Choroid plexus epithelial cell (primary cell): ENCODE measurements around the gene HDAC11.

Experiments used
- DNase-seq: peaks from one replicate; pipeline ENCODE4 v3.0.0-alpha.2; 2010; ENCODE audit warnings: low read depth
- H3K4me3 ChIP-seq: 2 replicates; pipeline ENCODE4 v1.5.1; 2011; ENCODE audit warnings: low read depth, mild to moderate bottlenecking, control low read depth, low read length, moderate library complexity
- TF ChIP-seq, protein P1 (sequence below): conservative IDR thresholded peaks from 2 replicates; pipeline ENCODE4 v1.5.1; 2011; ENCODE audit warnings: low read depth, mild to moderate bottlenecking, control low read depth, inconsistent platforms, low read length, moderate library complexity

The HDAC11 gene

DNA sequence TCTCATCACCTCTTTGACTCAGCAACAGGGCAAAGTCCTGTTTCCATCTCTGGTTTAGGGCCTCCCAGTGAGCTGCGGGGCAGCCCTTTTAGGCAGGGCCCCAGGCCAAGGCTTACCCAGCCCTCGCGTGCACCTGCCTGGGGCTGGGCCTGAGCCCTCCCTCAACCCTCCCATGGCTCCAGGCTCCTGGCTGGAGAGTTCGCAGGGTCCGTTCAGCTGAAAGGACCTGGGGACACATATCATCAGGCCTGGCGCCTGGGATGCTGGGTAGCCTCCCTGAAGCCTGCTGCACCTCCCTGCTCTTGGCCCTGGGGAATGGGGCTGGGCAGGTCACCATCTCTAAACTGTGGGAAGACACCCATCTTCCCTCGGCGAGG, 29.7 kb downstream of the HDAC11 start:
- TF ChIP-seq, protein P1, sequence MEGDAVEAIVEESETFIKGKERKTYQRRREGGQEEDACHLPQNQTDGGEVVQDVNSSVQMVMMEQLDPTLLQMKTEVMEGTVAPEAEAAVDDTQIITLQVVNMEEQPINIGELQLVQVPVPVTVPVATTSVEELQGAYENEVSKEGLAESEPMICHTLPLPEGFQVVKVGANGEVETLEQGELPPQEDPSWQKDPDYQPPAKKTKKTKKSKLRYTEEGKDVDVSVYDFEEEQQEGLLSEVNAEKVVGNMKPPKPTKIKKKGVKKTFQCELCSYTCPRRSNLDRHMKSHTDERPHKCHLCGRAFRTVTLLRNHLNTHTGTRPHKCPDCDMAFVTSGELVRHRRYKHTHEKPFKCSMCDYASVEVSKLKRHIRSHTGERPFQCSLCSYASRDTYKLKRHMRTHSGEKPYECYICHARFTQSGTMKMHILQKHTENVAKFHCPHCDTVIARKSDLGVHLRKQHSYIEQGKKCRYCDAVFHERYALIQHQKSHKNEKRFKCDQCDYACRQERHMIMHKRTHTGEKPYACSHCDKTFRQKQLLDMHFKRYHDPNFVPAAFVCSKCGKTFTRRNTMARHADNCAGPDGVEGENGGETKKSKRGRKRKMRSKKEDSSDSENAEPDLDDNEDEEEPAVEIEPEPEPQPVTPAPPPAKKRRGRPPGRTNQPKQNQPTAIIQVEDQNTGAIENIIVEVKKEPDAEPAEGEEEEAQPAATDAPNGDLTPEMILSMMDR = no peak
- no peak for DNase-seq
- H3K4me3 ChIP-seq = no peak overlapping the region

DNA sequence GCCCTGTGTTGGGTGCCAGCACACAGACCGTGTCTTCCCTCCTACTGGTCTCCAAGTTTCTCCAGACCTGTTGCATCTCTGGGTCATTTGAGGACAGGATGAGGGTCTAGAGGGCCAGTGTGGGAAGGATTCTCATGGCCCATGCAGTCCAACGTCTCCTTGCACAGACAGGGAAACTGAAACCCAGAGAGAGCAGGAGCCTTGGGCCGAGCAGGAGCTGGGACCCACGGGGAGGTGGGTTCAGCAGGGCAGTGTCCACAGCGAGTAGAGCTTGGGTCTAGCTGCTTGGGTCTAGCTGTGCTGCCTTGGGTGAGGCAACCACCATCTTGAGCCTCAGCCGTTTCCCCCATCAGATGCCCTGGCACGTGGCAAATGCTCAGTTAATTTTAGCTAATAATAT, 32.3 kb downstream of the HDAC11 start:
- TF ChIP-seq, protein P1 = no peak
- no peak overlapping the region for H3K4me3 ChIP-seq
- DNase-seq = no peak

DNA sequence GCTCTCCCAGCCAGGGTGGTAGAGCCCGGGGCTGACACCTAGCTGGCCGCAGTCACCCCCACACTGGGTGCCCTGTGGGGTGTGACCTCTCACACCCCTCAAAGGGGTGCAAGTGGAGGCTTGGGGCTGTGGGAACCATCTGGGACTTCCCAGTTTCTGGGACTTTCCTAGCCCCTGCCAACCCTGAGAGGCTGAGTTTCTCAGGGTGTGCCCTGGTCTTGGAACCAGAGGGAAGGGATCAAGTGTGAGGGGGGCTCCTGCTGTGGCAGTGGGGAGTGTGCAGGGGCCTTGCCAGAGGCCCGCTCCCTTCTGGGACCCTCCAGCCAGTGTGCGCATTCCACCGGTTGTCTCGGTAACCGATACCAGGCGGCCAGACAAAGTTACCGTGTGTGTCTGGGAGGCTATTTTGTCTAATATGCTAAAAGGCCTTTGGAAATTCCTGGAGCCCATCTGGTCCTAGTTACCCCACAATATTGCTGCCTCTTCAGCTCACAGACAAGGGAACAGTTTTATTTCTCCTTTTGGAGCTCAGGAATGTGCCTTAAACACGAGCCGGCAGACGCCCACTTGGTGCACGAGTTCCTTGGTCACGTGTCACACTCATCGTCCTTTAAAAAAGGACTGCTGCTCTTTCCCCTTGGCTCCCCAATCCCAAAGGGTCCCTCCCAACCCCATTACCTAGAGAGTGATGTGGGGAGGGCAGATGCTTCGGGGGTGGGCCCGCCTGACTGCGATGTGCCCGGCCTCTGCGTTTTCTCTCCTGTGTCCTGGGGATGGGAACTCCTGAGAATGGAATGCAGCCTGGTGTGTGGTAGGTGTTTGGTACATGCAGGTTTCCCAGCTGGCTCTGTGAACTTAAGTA, 33.2 kb downstream of the HDAC11 start:
- peak; percentile 50 for DNase-seq
- H3K4me3 ChIP-seq = no peak overlapping the region
- TF ChIP-seq, protein P1 = no peak

DNA sequence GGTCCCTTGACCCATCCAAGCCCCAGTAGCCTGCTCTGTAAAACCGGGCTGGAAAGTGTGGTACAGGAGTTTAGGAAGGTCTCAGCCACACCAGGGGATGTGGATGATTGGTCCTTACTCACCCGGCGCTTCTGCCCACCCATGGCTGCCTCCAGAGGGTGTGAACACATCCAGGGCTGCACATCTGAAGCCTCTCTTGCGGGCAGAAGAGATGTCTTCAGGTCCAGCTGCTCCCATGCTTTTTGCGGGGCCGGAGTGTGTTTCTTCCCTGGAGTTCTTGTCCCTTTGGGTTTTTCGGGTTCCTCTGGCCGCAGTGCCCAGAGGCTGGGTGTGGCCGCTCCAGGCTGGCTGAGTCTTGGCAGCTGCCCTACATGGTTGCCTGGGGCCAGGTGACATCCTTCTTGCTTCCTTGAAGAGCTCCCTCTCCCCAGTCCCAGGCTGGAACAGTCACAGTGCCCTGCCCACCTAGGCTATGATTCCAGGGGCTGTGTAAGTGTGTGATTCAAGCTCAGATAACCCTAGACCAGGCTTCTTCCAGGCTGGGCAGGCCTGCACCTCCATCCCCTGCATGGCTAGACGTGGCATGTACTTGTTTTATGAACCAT, 33.9 kb downstream of the HDAC11 start:
- no peak for DNase-seq
- H3K4me3 ChIP-seq = no peak overlapping the region
- TF ChIP-seq, protein P1 = no peak

DNA sequence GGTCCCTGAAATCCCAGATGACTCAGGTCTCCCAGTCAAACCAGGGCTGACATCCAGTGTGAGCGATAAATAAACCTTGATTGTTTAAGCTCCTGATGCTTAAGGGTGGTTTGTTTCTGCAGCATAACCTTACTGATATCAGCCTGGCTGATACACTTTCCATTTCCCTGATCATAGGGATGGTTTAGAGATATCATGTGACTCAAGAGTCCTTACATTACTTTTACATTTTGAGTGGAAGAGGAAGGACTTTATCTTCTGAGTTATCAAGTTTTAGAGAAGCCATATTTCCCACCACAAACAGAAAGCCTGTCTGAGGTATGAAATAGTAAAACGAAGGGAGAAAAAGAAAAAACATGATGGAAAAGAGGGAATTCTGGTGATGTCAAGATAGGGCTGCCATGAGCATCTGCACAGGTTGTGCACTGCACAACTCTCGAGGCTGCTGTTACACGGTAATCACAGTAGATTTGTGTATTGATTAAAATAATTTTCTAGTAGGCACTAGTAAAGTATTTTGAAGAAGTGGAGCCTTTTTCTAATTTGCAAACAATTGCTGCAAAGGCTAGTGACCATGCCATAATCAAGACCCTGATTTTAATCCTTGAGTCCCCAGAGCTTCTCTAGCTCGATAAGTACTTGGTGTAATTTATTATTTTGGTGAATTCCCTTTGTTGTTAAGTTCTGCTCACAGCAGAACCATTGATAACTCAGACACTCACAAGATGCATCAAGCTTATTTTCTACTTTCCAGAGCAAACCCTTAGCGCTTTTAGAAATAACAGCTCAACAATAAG, 34.7 kb downstream of the HDAC11 start:
- TF ChIP-seq, protein P1 = no peak
- DNase-seq = no peak
- H3K4me3 ChIP-seq = no peak overlapping the region

DNA sequence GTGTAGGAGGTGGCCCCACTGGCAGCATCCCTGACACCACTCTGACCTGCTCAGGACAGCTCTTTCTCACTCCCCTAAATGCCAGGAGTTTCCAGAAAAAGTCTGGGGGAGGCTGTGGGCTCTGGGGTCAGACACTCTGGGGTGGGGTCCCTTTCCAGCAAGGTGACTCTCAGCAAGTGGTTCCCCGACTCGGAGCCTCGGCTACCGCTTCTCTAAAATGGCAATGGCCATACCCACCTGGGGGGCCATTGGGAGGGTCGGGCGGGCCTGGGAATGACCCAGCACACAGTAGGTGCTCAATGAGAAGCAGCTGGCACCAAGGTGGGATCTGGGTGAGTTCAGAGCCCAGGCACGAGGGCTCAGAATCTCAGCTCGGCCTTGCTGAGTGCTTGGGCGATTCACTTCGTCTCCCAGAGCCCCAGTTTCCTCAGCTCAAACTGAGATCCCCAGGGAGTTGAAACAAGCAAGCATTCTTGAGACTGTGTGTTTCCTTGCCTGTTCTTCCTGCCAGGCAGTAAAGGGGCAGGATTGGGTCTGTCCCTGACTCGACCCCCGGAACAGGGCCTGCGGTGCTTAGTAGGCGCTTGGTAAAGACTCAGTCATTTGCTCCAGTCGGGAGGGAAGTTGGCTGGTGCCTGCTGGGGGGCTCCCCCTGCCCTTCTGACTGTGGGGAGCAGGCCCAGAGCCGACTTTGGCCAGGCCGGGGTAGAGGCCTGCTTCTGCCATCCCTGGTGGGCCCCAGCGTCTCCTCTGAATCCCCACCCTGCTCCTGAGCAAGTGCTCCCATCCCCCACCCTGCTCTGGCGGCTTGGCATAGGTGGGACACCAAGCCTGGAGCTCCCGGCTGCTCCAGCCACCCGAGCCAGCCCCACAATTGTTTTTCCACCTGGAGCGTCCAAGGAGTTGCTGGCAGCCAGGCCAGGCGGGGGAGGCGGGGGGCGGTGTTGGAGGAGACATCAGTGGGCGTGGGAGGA, 36.0 kb downstream of the HDAC11 start:
- peak; percentile 57 for DNase-seq
- TF ChIP-seq, protein P1 = no peak
- H3K4me3 ChIP-seq = no peak overlapping the region
